CD14-positive monocyte (primary cell): ENCODE results near the gene OR2C1. TPM values are rescaled to one million over a fixed set of nuclear protein-coding genes. Genes with fewer than 3 reads are reported as not detected.

Source experiments
- DNase-seq, 3 donors: peaks; one replicate each; pipeline ENCODE4 v3.0.0-alpha.2; 2011 to 2022
- H2AFZ ChIP-seq: 2 replicates; pipeline ENCODE4 v1.6.0; 2012; ENCODE audit warnings: mild to moderate bottlenecking, low read depth, low read length, inconsistent platforms; ENCODE audit not compliant: insufficient read depth, poor library complexity, severe bottlenecking
- H3K27ac ChIP-seq, 2 donors: 1 replicate in 1 of 2; 2 replicates in 1 of 2; pipeline ENCODE4 v1.5.1; 2012 to 2013; ENCODE audit warnings: low read length in 2 of 2, control low read depth in 1 of 2, inconsistent platforms in 1 of 2, low read depth in 1 of 2, mild to moderate bottlenecking in 1 of 2
- H3K27me3 ChIP-seq, 2 donors: one replicate each; pipeline versions ENCODE4 v1.6.0 to v1.6.1; 2011 to 2013; ENCODE audit warnings: low read length in 2 of 2; ENCODE audit not compliant: control insufficient read depth in 2 of 2, insufficient read depth in 2 of 2
- H3K36me3 ChIP-seq, 2 donors: replicated peaks in 1 of 2; 1 replicate in 1 of 2; 2 replicates in 1 of 2; pipeline versions ENCODE4 v1.5.1 to v1.6.1; 2012 to 2013; ENCODE audit warnings: low read length in 2 of 2, control low read depth in 1 of 2, inconsistent platforms in 1 of 2, mild to moderate bottlenecking in 1 of 2; ENCODE audit not compliant: insufficient read depth in 2 of 2, control insufficient read depth in 1 of 2
- H3K4me1 ChIP-seq, 2 donors: 1 replicate in 1 of 2; 2 replicates in 1 of 2; pipeline versions ENCODE4 v1.5.1 to v1.6.1; 2012 to 2013; ENCODE audit warnings: low read length in 2 of 2, control low read depth in 1 of 2, inconsistent platforms in 1 of 2, mild to moderate bottlenecking in 1 of 2, moderate library complexity in 1 of 2; ENCODE audit not compliant: insufficient read depth in 2 of 2, control insufficient read depth in 1 of 2
- H3K4me2 ChIP-seq: replicated peaks from 2 replicates; pipeline ENCODE3; 2012; ENCODE audit warnings: low read length, moderate library complexity, mild to moderate bottlenecking; ENCODE audit not compliant: poor library complexity, severe bottlenecking; ENCODE audit errors: extremely low read depth
- H3K4me3 ChIP-seq, 3 experiments: fragments of 200-600 bp in 1 of 3; sonication (generic) in 1 of 3; replicated peaks in 1 of 3; 1 replicate in 2 of 3; 2 replicates in 1 of 3; pipeline ENCODE4 v1.5.1; 2011 to 2013; ENCODE audit warnings: low read length in 3 of 3, mild to moderate bottlenecking in 3 of 3, control low read depth in 2 of 3, low read depth in 2 of 3, inconsistent platforms in 1 of 3, moderate library complexity in 1 of 3
- H3K79me2 ChIP-seq: 2 replicates; pipeline ENCODE4 v1.6.0; 2012; ENCODE audit warnings: mild to moderate bottlenecking, control low read depth, inconsistent platforms, low read length, moderate library complexity; ENCODE audit not compliant: insufficient read depth
- H3K9ac ChIP-seq: 2 replicates; pipeline ENCODE4 v1.6.0; 2017; ENCODE audit warnings: low read length, mild to moderate bottlenecking; ENCODE audit not compliant: insufficient read depth, poor library complexity, severe bottlenecking
- H3K9me3 ChIP-seq, 2 donors: replicated peaks in 1 of 2; 1 replicate in 1 of 2; 2 replicates in 1 of 2; pipeline versions ENCODE4 v1.5.1 to v1.6.1; 2012 to 2013; ENCODE audit warnings: low read length in 2 of 2, control low read depth in 1 of 2; ENCODE audit not compliant: control insufficient read depth in 1 of 2, insufficient read depth in 1 of 2
- H4K20me1 ChIP-seq: 2 replicates; pipeline ENCODE4 v1.6.0; 2012; ENCODE audit warnings: mild to moderate bottlenecking, low read length, control low read depth, moderate library complexity; ENCODE audit not compliant: insufficient read depth
- H3K27ac Mint-ChIP-seq, 7 donors: one replicate each; pipeline ENCODE4 v1.8.0; 2020; ENCODE audit warnings: mild to moderate bottlenecking in 7 of 7, mixed read lengths in 7 of 7, moderate library complexity in 6 of 7, inconsistent platforms in 2 of 7
- H3K27me3 Mint-ChIP-seq, 3 donors: one replicate each; pipeline ENCODE4 v1.8.0; 2021 to 2022; ENCODE audit warnings: low read depth in 3 of 3, mild to moderate bottlenecking in 3 of 3, mixed read lengths in 3 of 3, moderate library complexity in 3 of 3, inconsistent platforms in 1 of 3
- H3K36me3 Mint-ChIP-seq, 2 donors: one replicate each; pipeline ENCODE4 v1.8.0; 2020; ENCODE audit warnings: mixed read lengths in 2 of 2, inconsistent platforms in 1 of 2, mild to moderate bottlenecking in 1 of 2
- H3K4me1 Mint-ChIP-seq: one replicate; pipeline ENCODE4 v1.8.0; 2020; ENCODE audit warnings: mild to moderate bottlenecking, mixed read lengths
- H3K4me3 Mint-ChIP-seq, 2 donors: one replicate each; pipeline ENCODE4 v1.8.0; 2020; ENCODE audit warnings: mild to moderate bottlenecking in 2 of 2, mixed read lengths in 2 of 2, moderate library complexity in 1 of 2
- H3K9me3 Mint-ChIP-seq, 7 donors: one replicate each; pipeline ENCODE4 v1.8.0; 2020 to 2022; ENCODE audit warnings: mixed read lengths in 7 of 7, mild to moderate bottlenecking in 6 of 7, moderate library complexity in 6 of 7, inconsistent platforms in 2 of 7
- WGBS: methylation state at CpG from one replicate; pipeline ENCODE4 v1.1.5; 2013; ENCODE audit warnings: missing lambda C conversion rate; ENCODE audit not compliant: insufficient coverage; 5-methylcytosine and 5-hydroxymethylcytosine counted together
- intact Hi-C, 2 donors: fragments of 100-400 bp; cut with micrococcal nuclease; formaldehyde crosslinking; loops; one replicate each; pipeline versions ENCODE4 v1.15.0 to v1.15.1; 2023
- polyA plus RNA-seq, 3 donors: library from polyadenylated mRNA; depleted of rRNA in 1 of 3; unstranded in 2 of 3; stranded (reverse) in 1 of 3; fragments of 300-500 nt in 2 of 3; fragments of >200 nt in 1 of 3; fragmentation: Illumina TruSeq in 2 of 3; gene quantifications; 1 replicate in 2 of 3; 2 replicates in 1 of 3; pipeline ENCODE4 v1.2.3, GENCODE V29; 2012 to 2021
- TF ChIP-seq, protein P1 (sequence below): fragments of 200-600 bp; IDR thresholded peaks from one replicate; pipeline ENCODE4 v1.8.0; 2022; ENCODE audit warnings: antibody characterized with exemption, mild to moderate bottlenecking

OR2C1 gene
- polyA plus RNA-seq, 3 donors, result 0.12 TPM; not detected in 2

DNA sequence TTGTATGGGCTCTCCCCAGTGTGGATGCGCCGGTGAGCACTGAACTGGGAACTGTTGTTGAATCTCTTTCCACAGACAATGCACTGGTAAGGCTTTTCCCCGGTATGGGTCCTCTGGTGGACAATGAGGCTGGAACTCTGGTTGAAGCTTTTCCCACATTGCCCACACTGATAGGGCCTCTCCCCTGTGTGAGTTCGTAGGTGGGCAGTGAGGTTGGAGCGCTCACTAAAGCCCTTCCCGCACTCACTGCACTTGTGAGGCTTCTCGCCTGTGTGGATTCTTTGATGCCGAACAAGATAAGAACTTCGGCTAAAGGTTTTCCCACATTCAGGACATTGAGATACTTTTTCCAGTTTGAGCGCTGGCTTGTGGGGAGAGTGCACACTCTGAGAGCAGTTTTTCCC is 27.4 kb downstream of the OR2C1 start:
- Histone ChIP-seq H2AFZ (no peak overlapping the region), H3K36me3 (peaks cover 36 to 54% of the 10 kb centered on the region in 2 donors), H3K4me3 (peak overlapping the region in 1 of 3 experiments; percentile 38), H3K9me3 (peaks cover 76 to 91% of the 10 kb centered on the region in 2 donors), H3K27ac (no peak overlapping the region), H4K20me1 (no peaks in the 10 kb centered on the region), H3K4me2 (no peak overlapping the region), H3K79me2 (no peaks in the 10 kb centered on the region), H3K4me1 (no peaks in the 10 kb centered on the region), H3K9ac (no peak overlapping the region), H3K27me3 (no peaks in the 10 kb centered on the region)
- 98% methylated on average over 6 of the region's 10 CpGs for WGBS
- Mint-ChIP-seq H3K4me3 (no peak overlapping the region), H3K9me3 (peaks cover 71 to 93% (median 86%) of the 10 kb centered on the region in 7 donors), H3K27me3 (no peaks in the 10 kb centered on the region), H3K27ac (no peak overlapping the region), H3K4me1 (no peaks in the 10 kb centered on the region), H3K36me3 (peaks cover 52 to 60% of the 10 kb centered on the region in 2 donors)
- no peak for DNase-seq
- intact Hi-C loops, result no loop called here
- TF ChIP-seq, protein P1, sequence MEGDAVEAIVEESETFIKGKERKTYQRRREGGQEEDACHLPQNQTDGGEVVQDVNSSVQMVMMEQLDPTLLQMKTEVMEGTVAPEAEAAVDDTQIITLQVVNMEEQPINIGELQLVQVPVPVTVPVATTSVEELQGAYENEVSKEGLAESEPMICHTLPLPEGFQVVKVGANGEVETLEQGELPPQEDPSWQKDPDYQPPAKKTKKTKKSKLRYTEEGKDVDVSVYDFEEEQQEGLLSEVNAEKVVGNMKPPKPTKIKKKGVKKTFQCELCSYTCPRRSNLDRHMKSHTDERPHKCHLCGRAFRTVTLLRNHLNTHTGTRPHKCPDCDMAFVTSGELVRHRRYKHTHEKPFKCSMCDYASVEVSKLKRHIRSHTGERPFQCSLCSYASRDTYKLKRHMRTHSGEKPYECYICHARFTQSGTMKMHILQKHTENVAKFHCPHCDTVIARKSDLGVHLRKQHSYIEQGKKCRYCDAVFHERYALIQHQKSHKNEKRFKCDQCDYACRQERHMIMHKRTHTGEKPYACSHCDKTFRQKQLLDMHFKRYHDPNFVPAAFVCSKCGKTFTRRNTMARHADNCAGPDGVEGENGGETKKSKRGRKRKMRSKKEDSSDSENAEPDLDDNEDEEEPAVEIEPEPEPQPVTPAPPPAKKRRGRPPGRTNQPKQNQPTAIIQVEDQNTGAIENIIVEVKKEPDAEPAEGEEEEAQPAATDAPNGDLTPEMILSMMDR, result no peak

DNA sequence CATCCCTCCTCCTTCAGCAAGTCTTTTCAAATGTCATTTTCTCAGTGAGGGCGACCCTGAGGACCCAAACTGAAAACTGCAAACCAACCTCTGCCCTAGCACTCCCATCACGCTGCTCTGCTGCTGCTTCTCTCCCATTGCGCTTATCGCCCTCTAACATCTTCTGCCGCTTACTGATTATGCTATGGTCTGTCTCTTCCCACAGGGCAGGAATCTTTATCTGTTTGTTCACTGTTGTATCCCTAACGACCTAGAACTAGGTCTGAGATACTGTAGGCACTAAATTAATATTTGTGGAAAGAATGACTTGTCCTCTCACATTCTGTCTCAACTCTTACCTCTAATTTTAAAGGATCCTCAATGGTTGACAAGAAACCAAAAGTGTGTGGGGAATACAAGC is 32.6 kb downstream of the OR2C1 start:
- intact Hi-C loops, result no loop called here
- WGBS, result 100% methylated on average over 2 of the region's 6 CpGs
- H3K36me3 Mint-ChIP-seq, result peaks cover 82 to 89% of the 10 kb centered on the region in 2 donors
- Histone ChIP-seq H3K9ac (no peak overlapping the region), H3K4me2 (no peak overlapping the region), H3K4me1 (no peaks in the 10 kb centered on the region), H4K20me1 (no peaks in the 10 kb centered on the region), H3K9me3 (peaks cover 72 to 87% of the 10 kb centered on the region in 2 donors), H3K36me3 (peaks cover 67 to 87% of the 10 kb centered on the region in 2 donors), H3K27me3 (no peaks in the 10 kb centered on the region), H3K27ac (no peak overlapping the region), H2AFZ (no peak overlapping the region), H3K4me3 (no peak overlapping the region), H3K79me2 (peaks cover 4% of the 10 kb centered on the region)
- TF ChIP-seq, protein P1, result no peak
- no peak overlapping the region for H3K4me3 Mint-ChIP-seq
- no peak overlapping the region for H3K27ac Mint-ChIP-seq
- peaks cover 52 to 88% (median 80%) of the 10 kb centered on the region in 7 donors for H3K9me3 Mint-ChIP-seq
- H3K4me1 Mint-ChIP-seq, result no peaks in the 10 kb centered on the region
- no peaks in the 10 kb centered on the region for H3K27me3 Mint-ChIP-seq
- no peak for DNase-seq
